H1 (cell line): Measurements from ENCODE around the gene RAD23B. TPM values are rescaled to one million over a fixed set of nuclear protein-coding genes. Genes with fewer than 3 reads are reported as not detected.

Experiments
- CTCF ChIA-PET: fragments of 300-600 bp; sonication (Branson Sonifier 250); formaldehyde crosslinking; loops from one replicate; lab custom pipeline; 2021; ENCODE audit not compliant: partially characterized antibody; lab: Charles Lee
- POLR2A ChIA-PET: fragments of 300-600 bp; sonication (Branson Sonifier 250); formaldehyde crosslinking; loops from one replicate; lab custom pipeline; 2021; ENCODE audit warnings: inconsistent platforms; ENCODE audit not compliant: partially characterized antibody; lab: Charles Lee
- DNase-seq, 2 experiments: peaks; one replicate each; pipeline versions ENCODE4 v3.0.0 to v3.0.0-alpha.2; 2010 to 2022; ENCODE audit warnings: low spot score in 2 of 2, low read depth in 1 of 2, mixed read lengths in 1 of 2
- FAIRE-seq: peaks from 2 replicates; lab custom pipeline; 2011; peaks lifted over from hg19 to GRCh38; lab: Jason Lieb, UNC
- H2AFZ ChIP-seq: 2 replicates; pipeline ENCODE4 v1.8.1; 2012; ENCODE audit warnings: low read length, inconsistent platforms
- H2AK5ac ChIP-seq: 2 replicates; pipeline ENCODE4 v1.6.1; 2013; ENCODE audit warnings: low read depth, low read length
- H2BK120ac ChIP-seq: replicated peaks from 2 replicates; pipeline ENCODE3; 2013; ENCODE audit warnings: low read depth, low read length, inconsistent platforms
- H2BK12ac ChIP-seq: 2 replicates; pipeline ENCODE4 v1.6.1; 2013; ENCODE audit warnings: low read depth, low read length
- H2BK15ac ChIP-seq: 2 replicates; pipeline ENCODE4 v1.6.1; 2013; ENCODE audit warnings: low read length
- H2BK20ac ChIP-seq: 2 replicates; pipeline ENCODE4 v1.6.1; 2013; ENCODE audit warnings: low read length
- H2BK5ac ChIP-seq: 2 replicates; pipeline ENCODE4 v1.6.1; 2013; ENCODE audit warnings: low read depth, low read length
- H3K14ac ChIP-seq: 2 replicates; pipeline ENCODE4 v1.6.1; 2013; ENCODE audit warnings: inconsistent platforms; ENCODE audit not compliant: insufficient read length
- H3K18ac ChIP-seq: 2 replicates; pipeline ENCODE4 v1.6.1; 2013; ENCODE audit warnings: low read length; ENCODE audit errors: extremely low read depth
- H3K23ac ChIP-seq: 2 replicates; pipeline ENCODE4 v1.6.1; 2013; ENCODE audit warnings: inconsistent platforms; ENCODE audit not compliant: insufficient read length
- H3K23me2 ChIP-seq: 2 replicates; pipeline ENCODE4 v1.6.1; 2013; ENCODE audit warnings: low read depth, low read length
- H3K27ac ChIP-seq: 2 replicates; pipeline ENCODE4 v1.6.1; 2011; ENCODE audit warnings: low read depth, low read length, inconsistent platforms
- H3K27me3 ChIP-seq, 4 experiments: replicated peaks in 1 of 4; 1 replicate in 1 of 4; 2 replicates in 3 of 4; pipeline versions ENCODE4 v1.6.1 to v1.8.1; 2011 to 2013; ENCODE audit warnings: low read length in 3 of 4, mild to moderate bottlenecking in 3 of 4, inconsistent platforms in 2 of 4, mixed read lengths in 2 of 4, moderate library complexity in 1 of 4; ENCODE audit not compliant: control insufficient read depth in 3 of 4, insufficient read depth in 3 of 4; ENCODE audit errors: extremely low read depth in 1 of 4
- H3K36me3 ChIP-seq, 4 experiments: 2 replicates each; pipeline versions ENCODE4 v1.6.1 to v1.8.1; 2011 to 2013; ENCODE audit warnings: mild to moderate bottlenecking in 4 of 4, low read length in 3 of 4, moderate library complexity in 2 of 4, control low read depth in 1 of 4, inconsistent platforms in 1 of 4; ENCODE audit not compliant: insufficient read depth in 4 of 4, control insufficient read depth in 2 of 4
- H3K4ac ChIP-seq: replicated peaks from 2 replicates; pipeline ENCODE3; 2013; ENCODE audit warnings: low read length, low read depth, mixed read lengths, inconsistent platforms; ENCODE audit not compliant: insufficient read length
- H3K4me1 ChIP-seq, 4 experiments: replicated peaks in 1 of 4; 1 replicate in 1 of 4; 2 replicates in 3 of 4; pipeline versions ENCODE4 v1.6.1 to v1.8.1; 2011 to 2013; ENCODE audit warnings: low read length in 3 of 4, inconsistent platforms in 2 of 4, mixed read lengths in 1 of 4; ENCODE audit not compliant: insufficient read depth in 4 of 4, control insufficient read depth in 3 of 4
- H3K4me2 ChIP-seq, 2 experiments: 2 replicates each; pipeline versions ENCODE4 v1.6.1 to v1.8.1; 2011 to 2013; ENCODE audit warnings: low read depth in 2 of 2, low read length in 2 of 2, control low read depth in 1 of 2, inconsistent platforms in 1 of 2, mild to moderate bottlenecking in 1 of 2; ENCODE audit not compliant: insufficient read depth in 1 of 2
- H3K4me3 ChIP-seq, 4 experiments: fragments of 200-600, 300-600 bp in 1 of 4; sonication (generic), shearing (Covaris generic), sonication (Bioruptor Twin) in 1 of 4; 2 replicates each; pipeline versions ENCODE4 v1.5.1 to v1.8.1; 2011 to 2016; ENCODE audit warnings: low read length in 4 of 4, low read depth in 3 of 4, control low read depth in 2 of 4, inconsistent platforms in 2 of 4, mild to moderate bottlenecking in 2 of 4, mixed read lengths in 1 of 4, moderate library complexity in 1 of 4; ENCODE audit not compliant: insufficient read depth in 2 of 4; ENCODE audit errors: extremely low read depth in 1 of 4
- H3K56ac ChIP-seq: replicated peaks from 2 replicates; pipeline ENCODE3; 2013; ENCODE audit warnings: low read depth, mild to moderate bottlenecking, mixed read lengths, low read length, inconsistent platforms; ENCODE audit not compliant: insufficient read length
- H3K79me1 ChIP-seq: 2 replicates; pipeline ENCODE4 v1.6.1; 2013; ENCODE audit warnings: low read depth, low read length, control low read depth
- H3K79me2 ChIP-seq, 2 experiments: 2 replicates each; pipeline versions ENCODE4 v1.6.1 to v1.8.1; 2012 to 2013; ENCODE audit warnings: low read length in 2 of 2, mild to moderate bottlenecking in 2 of 2, inconsistent platforms in 1 of 2; ENCODE audit not compliant: insufficient read depth in 2 of 2, control insufficient read depth in 1 of 2
- H3K9ac ChIP-seq, 4 experiments: replicated peaks in 1 of 4; 1 replicate in 1 of 4; 2 replicates in 3 of 4; pipeline versions ENCODE4 v1.6.1 to v1.8.1; 2011 to 2013; ENCODE audit warnings: low read depth in 3 of 4, low read length in 3 of 4, control low read depth in 2 of 4, mild to moderate bottlenecking in 2 of 4, moderate library complexity in 2 of 4, inconsistent platforms in 1 of 4; ENCODE audit errors: extremely low read depth in 1 of 4
- H3K9me3 ChIP-seq, 2 experiments: 2 replicates each; pipeline versions ENCODE4 v1.6.1 to v1.8.1; 2012 to 2013; ENCODE audit warnings: mild to moderate bottlenecking in 2 of 2, moderate library complexity in 2 of 2, control low read depth in 1 of 2, inconsistent platforms in 1 of 2, low read depth in 1 of 2, low read length in 1 of 2, mixed read lengths in 1 of 2; ENCODE audit not compliant: insufficient read depth in 2 of 2
- H4K20me1 ChIP-seq, 2 experiments: replicated peaks in 1 of 2; 2 replicates each; pipeline versions ENCODE3 to v1.8.1; 2011 to 2013; ENCODE audit warnings: inconsistent platforms in 2 of 2, low read length in 2 of 2, mild to moderate bottlenecking in 1 of 2; ENCODE audit not compliant: insufficient read depth in 2 of 2, control insufficient read depth in 1 of 2
- H4K5ac ChIP-seq: 2 replicates; pipeline ENCODE4 v1.6.1; 2013; ENCODE audit warnings: low read length, low read depth, mixed read lengths, inconsistent platforms; ENCODE audit not compliant: insufficient read length
- H4K8ac ChIP-seq: 2 replicates; pipeline ENCODE4 v1.8.0; 2013; ENCODE audit warnings: mild to moderate bottlenecking, moderate library complexity, low read length, inconsistent platforms; ENCODE audit not compliant: insufficient read depth; ENCODE audit errors: extremely low read depth
- H4K91ac ChIP-seq: replicated peaks from 2 replicates; pipeline ENCODE3; 2013; ENCODE audit warnings: low read length, mixed read lengths, inconsistent platforms; ENCODE audit not compliant: insufficient read length
- CHD2 ChIP-seq: IDR thresholded peaks from 2 replicates; pipeline ENCODE4 v1.6.1; 2012; ENCODE audit warnings: low read length, improper control_type of control experiment
- EGR1 ChIP-seq: IDR thresholded peaks from 2 replicates; pipeline ENCODE4 v1.6.1; 2011; ENCODE audit warnings: low read depth, low read length, borderline replicate concordance
- SIX5 ChIP-seq: IDR thresholded peaks from 2 replicates; pipeline ENCODE4 v1.6.1; 2011; ENCODE audit warnings: mild to moderate bottlenecking, low read depth, low read length
- TAF1 ChIP-seq: IDR thresholded peaks from 2 replicates; pipeline ENCODE4 v1.6.1; 2011; ENCODE audit warnings: mild to moderate bottlenecking, low read depth, low read length
- WGBS, 2 experiments: shearing (Covaris generic) in 1 of 2; methylation state at CpG; one replicate each; pipeline versions ENCODE4 v1.1.6 to v1.1.7; 2013 to 2015; ENCODE audit warnings: low lambda C conversion rate in 2 of 2, mixed read lengths in 2 of 2, inconsistent platforms in 1 of 2, low coverage in 1 of 2, missing lambda C conversion rate in 1 of 2; ENCODE audit not compliant: insufficient replicate concordance in 2 of 2, insufficient coverage in 1 of 2, insufficient read length in 1 of 2; ENCODE audit errors: extremely low coverage in 1 of 2, missing lambda C conversion rate in 1 of 2; 5-methylcytosine and 5-hydroxymethylcytosine counted together
- polyA plus RNA-seq, 7 experiments: library from polyadenylated mRNA; depleted of rRNA in 3 of 7; stranded (reverse) in 5 of 7; unstranded in 2 of 7; fragments of >200 nt in 5 of 7; fragments of 200-250 nt in 2 of 7; gene quantifications; 1 replicate in 5 of 7; 2 replicates in 1 of 7; 4 replicates in 1 of 7; pipeline versions ENCODE4 v1.2.1 to v1.2.3, GENCODE V29; 2011 to 2013; ENCODE audit warnings: missing spikeins in 2 of 7, mixed read lengths in 2 of 7
- total RNA-seq: library from RNA; stranded (reverse); fragmentation: NEBNext Ultra II Directional; extraction: Animal tissue kit (Norgen Biotek cat#: 25700); gene quantifications from 2 replicates; pipeline ENCODE4 v1.2.1, GENCODE V29; 2021
- TF ChIP-seq, protein P1 (sequence below): IDR thresholded peaks from 2 replicates; pipeline ENCODE4 v1.6.1; 2011; ENCODE audit warnings: low read length, improper control_type of control experiment

The RAD23B gene
- total and polyA plus RNA-seq, 2 of the 8 experiments (the other 6 are each of a cell fraction or from before 2014, with no cell fraction given): 97.1 to 165 TPM

DNA sequence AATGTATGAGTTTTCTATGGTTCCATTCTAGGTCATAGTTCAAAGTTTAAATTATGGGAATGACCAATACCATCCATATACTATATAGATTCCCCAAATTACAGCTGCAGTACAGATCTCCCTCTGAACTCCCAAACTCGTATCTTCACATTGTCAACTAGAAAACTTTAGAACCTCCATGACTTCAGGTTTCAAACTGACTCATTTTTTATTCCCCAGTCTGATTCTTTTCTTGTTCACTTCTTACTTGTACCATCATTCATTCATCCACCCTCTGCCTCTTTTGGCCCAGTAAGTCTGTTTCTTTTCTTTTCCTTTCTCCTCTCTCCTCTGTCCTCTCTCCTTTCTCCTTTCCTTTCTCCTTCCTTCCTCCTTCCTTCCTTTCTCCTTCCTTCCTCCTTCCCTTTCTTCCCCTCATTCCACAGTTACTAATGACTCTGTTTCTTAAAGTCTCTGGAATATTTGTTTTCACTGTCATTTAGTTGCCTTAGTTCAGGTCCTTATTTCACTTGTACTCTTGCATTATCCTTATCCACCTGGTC lies 30.5 kb downstream of the RAD23B start:
- Histone ChIP-seq H3K9me3 (no peaks in the 10 kb centered on the region), H4K5ac (no peak overlapping the region), H3K4me3 (no peak overlapping the region), H4K8ac (no peak overlapping the region), H3K4ac (no peak overlapping the region), H2AK5ac (no peak overlapping the region), H3K56ac (no peak overlapping the region), H3K23ac (no peak overlapping the region), H3K27ac (no peak overlapping the region), H4K91ac (no peak overlapping the region), H3K36me3 (peaks cover 0 to 54% (median 18%) of the 10 kb centered on the region in 4 experiments; a peak in 7 of 8 replicates), H3K27me3 (no peaks in the 10 kb centered on the region), H2AFZ (no peak overlapping the region), H2BK20ac (no peak overlapping the region), H3K23me2 (no peaks in the 10 kb centered on the region), H3K79me2 (peaks cover 3 to 94% of the 10 kb centered on the region in 2 experiments; a peak in 3 of 4 replicates), H4K20me1 (peaks cover 12 to 15% of the 10 kb centered on the region in 2 experiments), H2BK12ac (no peak overlapping the region), H3K4me2 (no peak overlapping the region), H2BK120ac (no peak overlapping the region), H3K18ac (no peak overlapping the region), H3K9ac (no peak overlapping the region), H2BK15ac (no peak overlapping the region), H3K79me1 (peaks cover 6% of the 10 kb centered on the region), H3K4me1 (peaks cover 0 to 2% (median 0%) of the 10 kb centered on the region in 4 experiments; a peak in 1 of 7 replicates), H2BK5ac (no peak overlapping the region), H3K14ac (no peak overlapping the region)
- 90% methylated on average over 1 of the region's 1 CpG; no CpG with 5 or more reads in 1 of the 2 experiments for WGBS, 2 experiments
- ChIA-PET CTCF (no interaction called here), POLR2A (interaction anchor here (0.9 to 1.4 kb wide), 3 partner anchors 10 to 31 kb away, joined by 3 to 4 read pairs (median 3); no protein-coding TSS in a partner anchor)
- TF ChIP-seq TAF1 (no peak), EGR1 (no peak), SIX5 (no peak), CHD2 (no peak)
- TF ChIP-seq, protein P1, sequence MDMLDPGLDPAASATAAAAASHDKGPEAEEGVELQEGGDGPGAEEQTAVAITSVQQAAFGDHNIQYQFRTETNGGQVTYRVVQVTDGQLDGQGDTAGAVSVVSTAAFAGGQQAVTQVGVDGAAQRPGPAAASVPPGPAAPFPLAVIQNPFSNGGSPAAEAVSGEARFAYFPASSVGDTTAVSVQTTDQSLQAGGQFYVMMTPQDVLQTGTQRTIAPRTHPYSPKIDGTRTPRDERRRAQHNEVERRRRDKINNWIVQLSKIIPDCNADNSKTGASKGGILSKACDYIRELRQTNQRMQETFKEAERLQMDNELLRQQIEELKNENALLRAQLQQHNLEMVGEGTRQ: no peak
- no peak for DNase-seq
- no peak for FAIRE-seq
